IMR-90 (cell line): Measurements from ENCODE around the gene RAB5B.

Experiments used
- BHLHE40 ChIP-seq: fragments of 150-350 bp; IDR thresholded peaks from 2 replicates; pipeline ENCODE4 v1.6.1; 2016; ENCODE audit warnings: mild to moderate bottlenecking, low read depth, low read length
- CEBPB ChIP-seq: IDR thresholded peaks from 2 replicates; pipeline ENCODE4 v1.6.1; 2012; ENCODE audit warnings: low read depth, low read length, improper control_type of control experiment
- CHD1 ChIP-seq: IDR thresholded peaks from 2 replicates; pipeline ENCODE4 v1.6.1; 2012; ENCODE audit warnings: low read depth, low read length, improper control_type of control experiment
- CTCF ChIP-seq: conservative IDR thresholded peaks from 2 replicates; pipeline ENCODE4 v1.5.1; 2012; ENCODE audit warnings: mild to moderate bottlenecking, low read depth, low read length, improper control_type of control experiment
- FOS ChIP-seq: fragments of 150-350 bp; IDR thresholded peaks from 2 replicates; pipeline ENCODE4 v1.6.1; 2016; ENCODE audit warnings: low read depth, low read length
- MAFK ChIP-seq: IDR thresholded peaks from 2 replicates; pipeline ENCODE4 v1.6.1; 2012; ENCODE audit warnings: low read depth, low read length, improper control_type of control experiment
- NFE2L2 ChIP-seq: fragments of 150-350 bp; IDR thresholded peaks from 2 replicates; pipeline ENCODE4 v1.6.1; 2016; ENCODE audit warnings: low read depth, mild to moderate bottlenecking, low read length
- POLR2A ChIP-seq: IDR thresholded peaks from 2 replicates; pipeline ENCODE4 v1.6.1; 2012; ENCODE audit warnings: mild to moderate bottlenecking, low read depth, low read length
- RAD21 ChIP-seq: IDR thresholded peaks from 2 replicates; pipeline ENCODE4 v1.6.1; 2012; ENCODE audit warnings: low read length, improper control_type of control experiment
- RFX5 ChIP-seq: IDR thresholded peaks from 2 replicates; pipeline ENCODE4 v1.8.0; 2012; ENCODE audit warnings: low read depth, mild to moderate bottlenecking, low read length, moderate library complexity
- SMC3 ChIP-seq: fragments of 150-350 bp; IDR thresholded peaks from 2 replicates; pipeline ENCODE4 v1.6.1; 2016; ENCODE audit warnings: low read depth, mild to moderate bottlenecking, antibody characterized with exemption, low read length, moderate library complexity
- USF2 ChIP-seq: fragments of 150-350 bp; IDR thresholded peaks from 2 replicates; pipeline ENCODE4 v1.6.1; 2017; ENCODE audit warnings: mild to moderate bottlenecking, antibody characterized with exemption, low read length, low read depth

GRCh38 chr12:55974308-55974730, 441 bp downstream of the RAB5B start:
- TF ChIP-seq CTCF = no peak
- TF ChIP-seq CHD1 = no peak
- TF ChIP-seq POLR2A = no peak
- no peak for TF ChIP-seq BHLHE40
- TF ChIP-seq FOS = no peak
- no peak for TF ChIP-seq RAD21
- no peak for TF ChIP-seq NFE2L2
- TF ChIP-seq CEBPB = no peak
- no peak for TF ChIP-seq USF2
- TF ChIP-seq MAFK = no peak
- TF ChIP-seq SMC3 = no peak
- no peak for TF ChIP-seq RFX5
